Fibroblast of villous mesenchyme (primary cell): Measurements from ENCODE around the gene NOTCH1. TPM values are rescaled to one million over a fixed set of nuclear protein-coding genes. Genes with fewer than 3 reads are reported as not detected.

Source experiments
- DNase-seq: peaks from one replicate; pipeline ENCODE4 v3.0.0-alpha.2; 2010; ENCODE audit warnings: low read depth
- H3K4me3 ChIP-seq: 2 replicates; pipeline ENCODE4 v1.5.1; 2011; ENCODE audit warnings: low read depth, mild to moderate bottlenecking, low read length
- total RNA-seq: library from RNA; depleted of rRNA; stranded (reverse); fragments of >200 nt; gene quantifications from 2 replicates; pipeline ENCODE4 v1.2.3, GENCODE V29; 2012
- TF ChIP-seq, protein P1 (sequence below): IDR thresholded peaks from 2 replicates; pipeline ENCODE4 v1.5.1; 2012; ENCODE audit warnings: low read depth, mild to moderate bottlenecking, low read length; ENCODE audit not compliant: insufficient read depth

Gene NOTCH1
- total RNA-seq, 1 donor, result 36.7 TPM

- TF ChIP-seq, protein P1, sequence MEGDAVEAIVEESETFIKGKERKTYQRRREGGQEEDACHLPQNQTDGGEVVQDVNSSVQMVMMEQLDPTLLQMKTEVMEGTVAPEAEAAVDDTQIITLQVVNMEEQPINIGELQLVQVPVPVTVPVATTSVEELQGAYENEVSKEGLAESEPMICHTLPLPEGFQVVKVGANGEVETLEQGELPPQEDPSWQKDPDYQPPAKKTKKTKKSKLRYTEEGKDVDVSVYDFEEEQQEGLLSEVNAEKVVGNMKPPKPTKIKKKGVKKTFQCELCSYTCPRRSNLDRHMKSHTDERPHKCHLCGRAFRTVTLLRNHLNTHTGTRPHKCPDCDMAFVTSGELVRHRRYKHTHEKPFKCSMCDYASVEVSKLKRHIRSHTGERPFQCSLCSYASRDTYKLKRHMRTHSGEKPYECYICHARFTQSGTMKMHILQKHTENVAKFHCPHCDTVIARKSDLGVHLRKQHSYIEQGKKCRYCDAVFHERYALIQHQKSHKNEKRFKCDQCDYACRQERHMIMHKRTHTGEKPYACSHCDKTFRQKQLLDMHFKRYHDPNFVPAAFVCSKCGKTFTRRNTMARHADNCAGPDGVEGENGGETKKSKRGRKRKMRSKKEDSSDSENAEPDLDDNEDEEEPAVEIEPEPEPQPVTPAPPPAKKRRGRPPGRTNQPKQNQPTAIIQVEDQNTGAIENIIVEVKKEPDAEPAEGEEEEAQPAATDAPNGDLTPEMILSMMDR, result no peak
- DNase-seq, result no peak
- H3K4me3 ChIP-seq, result no peak overlapping the region
Measured at GRCh38 chr9:136553581-136553980, 7.7 kb upstream of the NOTCH1 start.

DNA sequence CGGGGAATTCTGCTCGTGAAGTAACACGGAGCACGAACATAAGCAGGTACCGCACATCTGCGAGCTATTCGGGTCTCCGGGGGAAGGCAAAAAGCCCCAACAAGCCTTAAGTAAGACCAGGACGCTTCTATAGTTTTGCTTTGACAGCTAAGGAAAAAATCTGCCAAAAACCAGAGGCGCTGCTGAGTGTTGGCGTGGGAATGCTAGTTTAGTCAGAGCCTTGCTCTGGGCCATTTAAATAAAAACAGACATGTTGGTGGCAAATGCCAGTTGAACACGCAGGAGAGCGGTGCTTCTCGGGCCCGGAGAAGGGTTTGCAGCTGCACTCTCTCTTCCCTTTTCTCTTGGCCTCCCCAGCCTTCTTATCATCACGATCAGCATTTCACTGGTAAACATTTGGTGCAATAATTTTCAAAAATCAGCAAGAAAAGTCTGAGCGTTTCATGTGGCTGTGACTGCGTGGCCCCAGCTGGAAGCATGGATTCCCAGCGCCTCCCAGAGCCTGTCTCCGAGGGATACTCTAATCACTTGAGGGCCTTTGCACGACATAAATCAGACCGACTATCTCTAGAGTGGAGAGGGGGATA is 6.4 kb upstream of the NOTCH1 start:
- TF ChIP-seq, protein P1, result no peak
- H3K4me3 ChIP-seq, result peak overlapping the region; percentile 23
- DNase-seq, result peak; percentile 97

DNA sequence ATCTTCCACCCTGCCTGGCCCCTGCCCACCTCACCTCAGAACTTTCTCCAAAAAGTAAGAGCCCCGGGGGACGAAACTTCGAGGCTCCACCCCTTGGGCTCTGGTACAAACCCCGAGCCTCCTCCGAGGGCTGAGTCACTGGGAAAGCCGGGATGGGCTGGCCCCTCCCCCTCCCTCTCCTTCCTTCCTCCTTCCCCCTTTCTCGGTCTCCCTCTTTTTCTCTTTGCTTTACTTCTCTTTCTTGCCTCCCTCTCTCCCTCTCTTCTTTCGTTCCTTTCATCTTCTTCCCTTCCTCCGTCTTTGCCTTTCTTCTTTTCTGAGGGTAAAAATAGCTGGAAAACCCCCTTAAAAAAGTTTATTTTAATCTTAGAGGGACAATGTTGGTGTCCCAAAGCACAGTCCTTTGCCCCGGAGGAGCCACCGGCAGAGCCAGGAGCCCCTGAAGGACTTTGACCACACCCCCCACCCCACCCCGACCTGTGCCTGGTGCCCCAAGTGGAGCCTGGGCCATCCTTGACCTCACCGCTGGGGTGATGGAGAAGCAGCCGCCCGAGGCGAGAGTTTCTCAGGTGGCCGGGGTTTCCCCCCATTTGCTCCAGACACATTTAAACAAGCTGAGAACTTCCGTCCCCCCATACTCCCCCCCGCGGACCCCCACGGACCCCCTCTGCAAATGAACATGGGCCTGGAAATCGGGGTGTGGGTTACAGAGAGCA is 5.7 kb upstream of the NOTCH1 start:
- TF ChIP-seq, protein P1, result no peak

DNA sequence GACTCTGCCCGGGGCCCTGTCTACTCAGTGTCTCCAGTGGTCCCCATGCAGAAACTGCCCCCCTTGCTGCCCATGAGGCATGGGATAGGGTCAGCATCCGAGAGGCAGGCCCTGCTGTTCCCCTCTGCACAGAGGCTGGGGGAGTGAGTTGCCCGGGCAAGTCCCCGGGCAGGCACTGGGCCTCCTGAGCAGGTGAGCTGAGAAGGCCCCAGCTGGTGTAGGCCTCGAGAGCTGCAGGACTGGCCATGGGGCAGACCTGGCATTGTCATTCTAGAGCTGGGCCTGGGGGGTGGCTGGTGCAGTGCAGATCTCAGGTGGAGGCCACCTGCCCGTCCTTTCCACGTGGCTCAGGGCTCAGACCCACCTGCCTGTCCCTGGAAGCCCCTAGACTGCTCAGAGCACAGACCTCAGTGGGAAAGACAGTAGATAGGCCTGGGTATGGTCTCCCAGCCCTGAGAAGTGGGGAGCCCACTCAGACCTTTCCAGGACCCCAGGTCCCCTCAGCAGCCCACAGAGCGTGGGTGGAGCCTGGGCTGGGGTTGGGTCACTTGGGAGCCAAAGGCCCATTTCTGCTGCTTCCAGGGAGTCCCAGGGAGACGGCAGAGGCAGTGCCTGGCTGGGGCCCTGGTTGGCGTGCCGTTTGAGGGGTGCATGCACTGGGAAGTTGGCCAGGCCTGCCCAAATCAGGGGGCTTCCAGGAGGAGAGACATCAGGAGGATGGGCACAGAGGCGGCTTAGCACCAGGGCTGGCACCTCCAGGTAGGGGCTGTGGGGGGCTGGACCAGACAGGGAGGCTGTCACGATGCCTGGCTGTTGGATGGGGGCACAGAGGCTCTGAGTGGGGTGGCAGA is 4.8 kb upstream of the NOTCH1 start:
- TF ChIP-seq, protein P1, result no peak
- H3K4me3 ChIP-seq, result no peak overlapping the region
- no peak for DNase-seq

More for the DNA sequence above, 5.7 kb upstream of the NOTCH1 start:
- peak; percentile 85 for DNase-seq
- H3K4me3 ChIP-seq, result peak overlapping the region; percentile 23

- DNase-seq, result no peak
- TF ChIP-seq, protein P1, result no peak
Measured at GRCh38 chr9:136549010-136549980, 3.4 kb upstream of the NOTCH1 start.

More at GRCh38 chr9:136549010-136549980, 3.4 kb upstream of the NOTCH1 start:
- H3K4me3 ChIP-seq, result no peak overlapping the region
